Heart left ventricle (tissue), 13 donors: Measurements from ENCODE around the gene LRP1B.

Experiments used
- POLR2A ChIP-seq, 2 donors: fragments of 450-650 bp; IDR thresholded peaks; one replicate each; pipeline ENCODE4 v1.6.1; 2017; ENCODE audit warnings: antibody characterized with exemption in 2 of 2, mild to moderate bottlenecking in 2 of 2, moderate library complexity in 2 of 2
- TF ChIP-seq, protein P1 (sequence below), 12 donors: fragments of 200-600 bp; sonication (generic) in 4 of 12; IDR thresholded peaks; one replicate each; pipeline versions ENCODE4 v1.5.0 to v1.8.0; 2018 to 2022; ENCODE audit warnings: antibody characterized with exemption in 12 of 12, mild to moderate bottlenecking in 5 of 12
- donor health status: ischemic (EF 13 %, LVEDD 7.1; RV severe dilation, severe dysfunction).
- donor health status: DM: no; HTN: yes; CAD: no.
- donor health status: DM: no; HTN: no; CAD: no.
- donor health status: ischemic (EF 25% LVEDD 6.9; RV normal size, moderate dysfunction).
- donor health status: ischemic (EF 25% LVEDD 5.7; RV mildly dilated, moderate dysfunction).
- donor health status: ischemic (EF 35%, LVEDD 5.7; RV mildly dilated, moderate dysfunction).
- donor health status: nonischemic (EF 11% LVEDD 7.7; RV severe dilation, severe dysfunction).
- donor health status: DM: yes; HTN: yes; CAD: no.
- donor health status: PGD.
- donor health status: ischemic (EF 29% LVEDD 5.4; RV normal size, mild dysfunction).
- donor health status: nonischemic (EF 23%, LVEDD 6.1; RV moderate dilation, normal function).

DNA sequence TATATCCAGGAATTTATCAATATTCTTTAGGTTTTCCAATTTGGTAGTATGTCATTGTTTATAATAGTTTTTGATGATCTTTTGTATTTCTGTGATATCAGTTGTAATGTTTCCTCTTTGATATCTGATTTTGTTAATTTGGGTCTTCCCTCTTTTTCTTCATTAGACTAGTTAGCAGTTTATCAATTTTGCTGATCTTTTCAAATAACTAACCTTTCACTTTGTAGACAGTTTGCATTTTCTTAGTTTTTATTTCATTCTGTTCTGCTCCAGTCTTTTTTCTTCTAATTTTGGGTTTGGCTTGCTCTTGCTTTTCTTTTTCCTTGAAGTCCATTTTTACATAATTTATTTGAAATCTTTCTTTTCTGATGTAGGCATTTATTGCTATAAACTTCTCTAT is 824.4 kb downstream of the LRP1B start:
- TF ChIP-seq, protein P1, sequence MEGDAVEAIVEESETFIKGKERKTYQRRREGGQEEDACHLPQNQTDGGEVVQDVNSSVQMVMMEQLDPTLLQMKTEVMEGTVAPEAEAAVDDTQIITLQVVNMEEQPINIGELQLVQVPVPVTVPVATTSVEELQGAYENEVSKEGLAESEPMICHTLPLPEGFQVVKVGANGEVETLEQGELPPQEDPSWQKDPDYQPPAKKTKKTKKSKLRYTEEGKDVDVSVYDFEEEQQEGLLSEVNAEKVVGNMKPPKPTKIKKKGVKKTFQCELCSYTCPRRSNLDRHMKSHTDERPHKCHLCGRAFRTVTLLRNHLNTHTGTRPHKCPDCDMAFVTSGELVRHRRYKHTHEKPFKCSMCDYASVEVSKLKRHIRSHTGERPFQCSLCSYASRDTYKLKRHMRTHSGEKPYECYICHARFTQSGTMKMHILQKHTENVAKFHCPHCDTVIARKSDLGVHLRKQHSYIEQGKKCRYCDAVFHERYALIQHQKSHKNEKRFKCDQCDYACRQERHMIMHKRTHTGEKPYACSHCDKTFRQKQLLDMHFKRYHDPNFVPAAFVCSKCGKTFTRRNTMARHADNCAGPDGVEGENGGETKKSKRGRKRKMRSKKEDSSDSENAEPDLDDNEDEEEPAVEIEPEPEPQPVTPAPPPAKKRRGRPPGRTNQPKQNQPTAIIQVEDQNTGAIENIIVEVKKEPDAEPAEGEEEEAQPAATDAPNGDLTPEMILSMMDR (IDR thresholded peaks at IDR 0.05), result no peak
- no peak for TF ChIP-seq POLR2A (IDR thresholded peaks at IDR 0.05)
